Neural progenitor cell (in vitro differentiated cells): ENCODE measurements around the gene SLC34A1. TPM values are rescaled to one million over a fixed set of nuclear protein-coding genes. Genes with fewer than 3 reads are reported as not detected.

Experiments used
- DNase-seq: peaks from one replicate; pipeline ENCODE4 v3.0.0-alpha.2; 2016; ENCODE audit warnings: low spot score
- H2AFZ ChIP-seq: fragments of 200-600 bp; sonication (generic); replicated peaks from 2 replicates; pipeline ENCODE4 v1.6.1; 2016; ENCODE audit warnings: antibody characterized with exemption
- H3F3A ChIP-seq: fragments of 200-600 bp; sonication (generic); 2 replicates; pipeline ENCODE4 v1.6.1; 2016; ENCODE audit warnings: antibody characterized with exemption, low read depth
- H3K27ac ChIP-seq: fragments of 200-600 bp; sonication (generic); 2 replicates; pipeline ENCODE4 v1.5.1; 2016; ENCODE audit warnings: mild to moderate bottlenecking
- H3K27me3 ChIP-seq: fragments of 200-600 bp; sonication (generic); 2 replicates; pipeline ENCODE4 v1.6.1; 2016; ENCODE audit warnings: mild to moderate bottlenecking, moderate library complexity
- H3K36me3 ChIP-seq: fragments of 200-600 bp; sonication (generic); 2 replicates; pipeline ENCODE4 v1.5.1; 2016
- H3K4me1 ChIP-seq: fragments of 200-600 bp; sonication (generic); 2 replicates; pipeline ENCODE4 v1.6.1; 2016; ENCODE audit warnings: mixed run types
- H3K4me2 ChIP-seq: fragments of 200-600 bp; sonication (generic); 2 replicates; pipeline ENCODE4 v1.6.1; 2016
- H3K4me3 ChIP-seq: fragments of 200-600 bp; sonication (generic); 2 replicates; pipeline ENCODE4 v1.5.1; 2016
- H3K79me2 ChIP-seq: fragments of 200-600 bp; sonication (generic); 2 replicates; pipeline ENCODE4 v1.6.1; 2016; ENCODE audit warnings: low read depth
- H3K9ac ChIP-seq: fragments of 200-600 bp; sonication (generic); 2 replicates; pipeline ENCODE4 v1.6.1; 2016
- H3K9me3 ChIP-seq: fragments of 200-600 bp; sonication (generic); 2 replicates; pipeline ENCODE4 v1.5.1; 2016; ENCODE audit warnings: low read depth
- H4K20me1 ChIP-seq: fragments of 200-600 bp; sonication (generic); 2 replicates; pipeline ENCODE4 v1.6.1; 2016; ENCODE audit warnings: low read depth
- H3K27ac Mint-ChIP-seq: 3 replicates; pipeline ENCODE4 v1.8.0; 2021; ENCODE audit warnings: mixed read lengths
- H3K27me3 Mint-ChIP-seq: 2 replicates; pipeline ENCODE4 v1.8.0; 2022; ENCODE audit warnings: low read depth, mild to moderate bottlenecking, inconsistent platforms, moderate library complexity, mixed read lengths; ENCODE audit not compliant: insufficient read depth
- H3K36me3 Mint-ChIP-seq: 3 replicates; pipeline ENCODE4 v1.8.0; 2021; ENCODE audit warnings: mixed read lengths
- H3K4me1 Mint-ChIP-seq: 3 replicates; pipeline ENCODE4 v1.8.0; 2021; ENCODE audit warnings: mixed read lengths
- H3K4me3 Mint-ChIP-seq: 3 replicates; pipeline ENCODE4 v1.8.0; 2021; ENCODE audit warnings: mild to moderate bottlenecking, moderate library complexity, mixed read lengths
- H3K9me3 Mint-ChIP-seq: 3 replicates; pipeline ENCODE4 v1.8.0; 2020; ENCODE audit warnings: mixed read lengths
- EZH2 ChIP-seq: fragments of 200-600 bp; sonication (generic); IDR thresholded peaks from 2 replicates; pipeline ENCODE4 v1.6.1; 2017; ENCODE audit warnings: antibody characterized with exemption, mild to moderate bottlenecking, moderate library complexity
- EZH2phosphoT487 ChIP-seq: fragments of 200-600 bp; sonication (generic); IDR thresholded peaks from 2 replicates; pipeline ENCODE4 v1.6.1; 2017; ENCODE audit warnings: antibody characterized with exemption
- total RNA-seq: library from RNA; depleted of rRNA; stranded (reverse); fragments of >200 nt; gene quantifications from 2 replicates; pipeline ENCODE4 v1.2.3, GENCODE V29; 2015; ENCODE audit warnings: low replicate concordance
- TF ChIP-seq, protein P1 (sequence below): fragments of 200-600 bp; sonication (generic); IDR thresholded peaks from 2 replicates; pipeline ENCODE4 v1.5.1; 2017; ENCODE audit warnings: antibody characterized with exemption, mild to moderate bottlenecking

SLC34A1 gene
- total RNA-seq, 1 donor from 2014 or later, result not detected

GRCh38 chr5:177427919-177428573 lies 43.8 kb downstream of the SLC34A1 start:
- peaks cover 12% of the 10 kb centered on the region for H3F3A ChIP-seq
- no peaks in the 10 kb centered on the region for H3K27me3 ChIP-seq
- H3K9me3 ChIP-seq, result no peaks in the 10 kb centered on the region
- no peaks in the 10 kb centered on the region for H3K9me3 Mint-ChIP-seq
- H3K36me3 ChIP-seq, result no peaks in the 10 kb centered on the region
- TF ChIP-seq EZH2 (no peak), EZH2phosphoT487 (no peak)
- TF ChIP-seq, protein P1, sequence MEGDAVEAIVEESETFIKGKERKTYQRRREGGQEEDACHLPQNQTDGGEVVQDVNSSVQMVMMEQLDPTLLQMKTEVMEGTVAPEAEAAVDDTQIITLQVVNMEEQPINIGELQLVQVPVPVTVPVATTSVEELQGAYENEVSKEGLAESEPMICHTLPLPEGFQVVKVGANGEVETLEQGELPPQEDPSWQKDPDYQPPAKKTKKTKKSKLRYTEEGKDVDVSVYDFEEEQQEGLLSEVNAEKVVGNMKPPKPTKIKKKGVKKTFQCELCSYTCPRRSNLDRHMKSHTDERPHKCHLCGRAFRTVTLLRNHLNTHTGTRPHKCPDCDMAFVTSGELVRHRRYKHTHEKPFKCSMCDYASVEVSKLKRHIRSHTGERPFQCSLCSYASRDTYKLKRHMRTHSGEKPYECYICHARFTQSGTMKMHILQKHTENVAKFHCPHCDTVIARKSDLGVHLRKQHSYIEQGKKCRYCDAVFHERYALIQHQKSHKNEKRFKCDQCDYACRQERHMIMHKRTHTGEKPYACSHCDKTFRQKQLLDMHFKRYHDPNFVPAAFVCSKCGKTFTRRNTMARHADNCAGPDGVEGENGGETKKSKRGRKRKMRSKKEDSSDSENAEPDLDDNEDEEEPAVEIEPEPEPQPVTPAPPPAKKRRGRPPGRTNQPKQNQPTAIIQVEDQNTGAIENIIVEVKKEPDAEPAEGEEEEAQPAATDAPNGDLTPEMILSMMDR, result no peak
- H2AFZ ChIP-seq, result no peak overlapping the region
- H4K20me1 ChIP-seq, result peaks cover 33% of the 10 kb centered on the region
- peaks cover 9% of the 10 kb centered on the region for H3K4me1 ChIP-seq
- H3K27ac ChIP-seq, result no peak overlapping the region
- H3K4me3 ChIP-seq, result peak overlapping the region; percentile 95
- no peak for DNase-seq
- no peak overlapping the region for H3K9ac ChIP-seq
- H3K27ac Mint-ChIP-seq, result no peak overlapping the region
- H3K27me3 Mint-ChIP-seq, result peaks cover 11% of the 10 kb centered on the region
- H3K36me3 Mint-ChIP-seq, result peaks cover 2% of the 10 kb centered on the region
- H3K4me3 Mint-ChIP-seq, result peak overlapping the region; percentile 93
- H3K79me2 ChIP-seq, result peaks cover 32% of the 10 kb centered on the region
- H3K4me2 ChIP-seq, result peak overlapping the region; percentile 90
- peaks cover 28% of the 10 kb centered on the region for H3K4me1 Mint-ChIP-seq

DNA sequence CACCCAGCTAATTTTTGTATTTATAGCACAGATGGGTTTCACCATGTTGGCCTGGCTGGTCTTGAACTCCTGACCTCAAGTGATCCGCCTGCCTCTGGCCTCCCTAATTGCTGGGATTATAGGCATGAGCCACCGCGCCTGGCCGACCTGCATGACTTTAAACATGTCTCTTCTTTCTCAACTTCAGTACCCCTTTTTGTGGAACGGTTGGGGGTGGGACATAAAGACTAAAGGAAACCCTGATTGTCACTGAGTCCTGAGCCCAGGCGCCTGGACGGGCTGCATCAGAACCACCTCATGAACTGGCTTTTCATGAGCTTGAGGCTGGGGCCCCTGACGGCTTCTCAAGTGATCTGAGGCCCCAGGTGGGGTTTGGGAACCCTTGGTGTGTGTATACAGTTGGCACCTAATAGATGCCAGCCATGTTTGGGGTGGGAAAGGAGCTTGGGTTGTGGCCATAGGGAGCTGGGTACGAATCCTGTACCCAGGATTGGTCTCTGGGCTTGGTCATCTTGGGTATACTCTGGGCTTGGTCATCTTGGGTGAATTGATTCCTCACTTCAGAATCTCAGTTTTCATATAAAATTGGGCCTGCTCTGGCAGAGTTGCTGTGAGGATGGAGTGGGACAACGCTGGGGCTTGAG lies 44.5 kb downstream of the SLC34A1 start:
- Histone ChIP-seq H3K9ac (no peak overlapping the region), H3K27ac (no peak overlapping the region), H3K36me3 (no peaks in the 10 kb centered on the region), H3K4me3 (no peak overlapping the region), H3K27me3 (no peaks in the 10 kb centered on the region), H3K4me1 (peaks cover 9% of the 10 kb centered on the region), H2AFZ (no peak overlapping the region), H3K9me3 (no peaks in the 10 kb centered on the region), H4K20me1 (peaks cover 33% of the 10 kb centered on the region), H3K79me2 (peaks cover 32% of the 10 kb centered on the region), H3K4me2 (no peak overlapping the region), H3F3A (peaks cover 12% of the 10 kb centered on the region)
- Mint-ChIP-seq H3K36me3 (peaks cover 4% of the 10 kb centered on the region), H3K4me3 (peak overlapping the region; percentile 70), H3K9me3 (no peaks in the 10 kb centered on the region), H3K4me1 (peaks cover 28% of the 10 kb centered on the region), H3K27ac (peak overlapping the region; percentile 17), H3K27me3 (peaks cover 11% of the 10 kb centered on the region)
- TF ChIP-seq, protein P1, result no peak
- TF ChIP-seq EZH2 (no peak), EZH2phosphoT487 (no peak)
- DNase-seq, result no peak

DNA sequence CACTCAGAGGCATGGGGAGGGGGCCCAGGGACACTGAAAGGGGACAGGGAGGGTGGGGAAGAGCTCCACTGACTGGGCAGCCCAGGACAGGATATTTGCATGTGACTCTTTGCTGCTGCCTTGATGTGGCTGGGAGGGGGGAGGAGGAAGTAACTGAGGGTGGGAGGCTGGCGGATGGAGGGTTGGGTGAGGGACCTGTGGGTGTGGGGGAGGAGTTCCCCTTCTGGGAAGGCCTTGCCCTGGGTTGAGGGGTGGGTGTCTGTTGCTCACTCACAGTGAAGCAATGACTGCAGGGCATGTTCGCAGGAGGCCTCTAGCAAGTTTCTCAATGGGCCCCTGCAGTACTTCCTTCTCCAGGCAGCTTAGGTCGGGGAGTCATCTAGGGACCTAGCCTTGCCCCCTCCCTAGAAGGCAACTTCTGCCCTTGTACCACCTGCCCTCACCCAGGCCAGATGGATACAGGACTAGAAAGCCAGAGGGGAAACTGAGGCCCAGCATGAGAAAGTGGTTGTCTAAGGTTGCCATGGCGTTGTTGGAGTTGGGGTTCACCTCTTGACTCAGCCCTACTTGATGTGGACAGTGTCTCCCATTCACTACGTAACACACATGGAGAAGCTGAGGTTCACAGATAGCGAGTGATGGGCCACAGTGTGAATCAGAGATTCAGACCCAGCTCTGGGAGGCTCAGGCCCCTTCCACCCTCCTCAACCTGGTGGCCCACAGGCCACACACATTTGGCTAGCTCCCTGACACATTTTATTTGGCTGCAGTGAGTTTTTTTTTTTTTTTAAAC lies 45.2 kb downstream of the SLC34A1 start:
- Histone ChIP-seq H3K4me3 (no peak overlapping the region), H3F3A (peaks cover 12% of the 10 kb centered on the region), H3K9ac (no peak overlapping the region), H3K9me3 (no peaks in the 10 kb centered on the region), H3K27ac (no peak overlapping the region), H3K4me2 (no peak overlapping the region), H3K4me1 (peaks cover 9% of the 10 kb centered on the region), H3K36me3 (no peaks in the 10 kb centered on the region), H4K20me1 (peaks cover 33% of the 10 kb centered on the region), H3K79me2 (peaks cover 32% of the 10 kb centered on the region), H3K27me3 (no peaks in the 10 kb centered on the region), H2AFZ (no peak overlapping the region)
- no peak for TF ChIP-seq EZH2phosphoT487
- TF ChIP-seq, protein P1, result no peak
- no peak for TF ChIP-seq EZH2
- no peak for DNase-seq
- peaks cover 28% of the 10 kb centered on the region for H3K4me1 Mint-ChIP-seq
- H3K9me3 Mint-ChIP-seq, result no peaks in the 10 kb centered on the region
- peak overlapping the region; percentile 55 for H3K4me3 Mint-ChIP-seq
- H3K27me3 Mint-ChIP-seq, result peaks cover 5% of the 10 kb centered on the region
- peak overlapping the region; percentile 17 for H3K27ac Mint-ChIP-seq
- H3K36me3 Mint-ChIP-seq, result peaks cover 4% of the 10 kb centered on the region
